OCI-LY7 (cell line): Measurements from ENCODE around the gene SP140L. TPM values are rescaled to one million over a fixed set of nuclear protein-coding genes. Genes with fewer than 3 reads are reported as not detected.

Source experiments
- BruUV-seq: library from RNA; stranded (reverse); fragments of 400-500 nt; replicated peaks from 2 replicates; lab custom pipeline; 2021; lab: Mats Ljungman, UMichigan
- CTCF ChIA-PET: fragments of 300-600 bp; sonication (Branson Sonifier 250); formaldehyde crosslinking; loops from one replicate; lab custom pipeline; 2022; ENCODE audit warnings: antibody characterized with exemption; ENCODE audit not compliant: unreplicated experiment; lab: Charles Lee
- POLR2A ChIA-PET: fragments of 300-600 bp; sonication (Branson Sonifier 250); formaldehyde crosslinking; loops from one replicate; lab custom pipeline; 2022; ENCODE audit warnings: antibody characterized with exemption; lab: Charles Lee
- DNase-seq: peaks from one replicate; pipeline ENCODE4 v3.0.0-alpha.2; 2015; ENCODE audit warnings: low spot score
- H2AFZ ChIP-seq: fragments of 200-600 bp; sonication (generic), shearing (Covaris generic); 2 replicates; pipeline ENCODE4 v1.6.1; 2014; ENCODE audit warnings: mild to moderate bottlenecking, antibody characterized with exemption, low read length, moderate library complexity
- H3K27ac ChIP-seq: fragments of 200-600 bp; sonication (generic); 2 replicates; pipeline ENCODE4 v1.5.1; 2014; ENCODE audit warnings: mixed run types, low read depth, mild to moderate bottlenecking, moderate library complexity, low read length, inconsistent platforms; ENCODE audit not compliant: poor library complexity, severe bottlenecking
- H3K36me3 ChIP-seq: fragments of 200-600 bp; sonication (generic); 2 replicates; pipeline ENCODE4 v1.6.1; 2014; ENCODE audit warnings: mild to moderate bottlenecking, antibody characterized with exemption, low read length, moderate library complexity, mixed read lengths; ENCODE audit not compliant: insufficient read depth
- H3K4me1 ChIP-seq: fragments of 200-600 bp; sonication (generic); 2 replicates; pipeline ENCODE4 v1.5.1; 2014; ENCODE audit warnings: mild to moderate bottlenecking, low read length; ENCODE audit not compliant: insufficient read depth, poor library complexity, severe bottlenecking
- H3K4me2 ChIP-seq: fragments of 200-600 bp; sonication (generic); 2 replicates; pipeline ENCODE4 v1.6.1; 2014; ENCODE audit warnings: mild to moderate bottlenecking, low read length
- H3K4me3 ChIP-seq: fragments of 200-600 bp; sonication (generic); 2 replicates; pipeline ENCODE4 v1.5.1; 2014; ENCODE audit warnings: mild to moderate bottlenecking, low read depth, low read length; ENCODE audit not compliant: poor library complexity, severe bottlenecking
- H3K79me2 ChIP-seq: fragments of 200-600 bp; sonication (generic); 2 replicates; pipeline ENCODE4 v1.6.1; 2016; ENCODE audit warnings: low read depth, mild to moderate bottlenecking, low read length, moderate library complexity, mixed read lengths; ENCODE audit not compliant: insufficient read depth
- H3K9me2 ChIP-seq: fragments of 200-600 bp; sonication (generic); 2 replicates; pipeline ENCODE4 v1.6.1; 2016; ENCODE audit warnings: mild to moderate bottlenecking, low read length, mixed read lengths; ENCODE audit not compliant: insufficient read depth
- H3K9me3 ChIP-seq: fragments of 200-600 bp; sonication (generic); 2 replicates; pipeline ENCODE4 v1.6.1; 2014; ENCODE audit warnings: mild to moderate bottlenecking, mixed run types, low read length, mixed read lengths
- H4K20me1 ChIP-seq: fragments of 200-600 bp; sonication (generic); 2 replicates; pipeline ENCODE4 v1.6.1; 2014; ENCODE audit warnings: mild to moderate bottlenecking, antibody characterized with exemption, low read length, moderate library complexity, mixed read lengths; ENCODE audit not compliant: insufficient read depth
- EZH2phosphoT487 ChIP-seq: fragments of 200-600 bp; sonication (generic); IDR thresholded peaks from 2 replicates; pipeline ENCODE4 v1.6.1; 2018; ENCODE audit warnings: low read depth, borderline replicate concordance, mild to moderate bottlenecking, mixed run types, antibody characterized with exemption, low read length, moderate library complexity, mixed read lengths
- intact Hi-C: fragments of 100-400 bp; cut with micrococcal nuclease; formaldehyde crosslinking; loops from one replicate; pipeline ENCODE4 v1.10.0; 2022; ENCODE audit not compliant: unreplicated experiment
- total RNA-seq, 2 experiments: library from RNA; depleted of rRNA in 1 of 2; stranded (reverse); fragments of >200 nt in 1 of 2; shearing (Covaris generic) in 1 of 2; gene quantifications; 2 replicates each; pipeline ENCODE4 v1.2.3, GENCODE V29; 2014 to 2022
- TF ChIP-seq, protein P1 (sequence below): fragments of 200-600 bp; sonication (generic); conservative IDR thresholded peaks from 2 replicates; pipeline ENCODE4 v1.5.1; 2014; ENCODE audit warnings: mild to moderate bottlenecking, antibody characterized with exemption, low read length, moderate library complexity, mixed read lengths

SP140L gene
- total RNA-seq, 2 experiments from 2014 or later, result 10.4 to 19.3 TPM

- POLR2A ChIA-PET, result interaction anchor here (0.7 to 1.8 kb wide), 4 partner anchors 11 to 585 kb away, joined by 3 to 5 read pairs (median 4); no protein-coding TSS in a partner anchor
- no TSS peak for BruUV-seq
- TF ChIP-seq, protein P1, sequence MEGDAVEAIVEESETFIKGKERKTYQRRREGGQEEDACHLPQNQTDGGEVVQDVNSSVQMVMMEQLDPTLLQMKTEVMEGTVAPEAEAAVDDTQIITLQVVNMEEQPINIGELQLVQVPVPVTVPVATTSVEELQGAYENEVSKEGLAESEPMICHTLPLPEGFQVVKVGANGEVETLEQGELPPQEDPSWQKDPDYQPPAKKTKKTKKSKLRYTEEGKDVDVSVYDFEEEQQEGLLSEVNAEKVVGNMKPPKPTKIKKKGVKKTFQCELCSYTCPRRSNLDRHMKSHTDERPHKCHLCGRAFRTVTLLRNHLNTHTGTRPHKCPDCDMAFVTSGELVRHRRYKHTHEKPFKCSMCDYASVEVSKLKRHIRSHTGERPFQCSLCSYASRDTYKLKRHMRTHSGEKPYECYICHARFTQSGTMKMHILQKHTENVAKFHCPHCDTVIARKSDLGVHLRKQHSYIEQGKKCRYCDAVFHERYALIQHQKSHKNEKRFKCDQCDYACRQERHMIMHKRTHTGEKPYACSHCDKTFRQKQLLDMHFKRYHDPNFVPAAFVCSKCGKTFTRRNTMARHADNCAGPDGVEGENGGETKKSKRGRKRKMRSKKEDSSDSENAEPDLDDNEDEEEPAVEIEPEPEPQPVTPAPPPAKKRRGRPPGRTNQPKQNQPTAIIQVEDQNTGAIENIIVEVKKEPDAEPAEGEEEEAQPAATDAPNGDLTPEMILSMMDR, result no peak
- no peak for TF ChIP-seq EZH2phosphoT487
These were observed 104.2 kb downstream of the SP140L start for GRCh38 chr2:230430957-230431910.

DNA sequence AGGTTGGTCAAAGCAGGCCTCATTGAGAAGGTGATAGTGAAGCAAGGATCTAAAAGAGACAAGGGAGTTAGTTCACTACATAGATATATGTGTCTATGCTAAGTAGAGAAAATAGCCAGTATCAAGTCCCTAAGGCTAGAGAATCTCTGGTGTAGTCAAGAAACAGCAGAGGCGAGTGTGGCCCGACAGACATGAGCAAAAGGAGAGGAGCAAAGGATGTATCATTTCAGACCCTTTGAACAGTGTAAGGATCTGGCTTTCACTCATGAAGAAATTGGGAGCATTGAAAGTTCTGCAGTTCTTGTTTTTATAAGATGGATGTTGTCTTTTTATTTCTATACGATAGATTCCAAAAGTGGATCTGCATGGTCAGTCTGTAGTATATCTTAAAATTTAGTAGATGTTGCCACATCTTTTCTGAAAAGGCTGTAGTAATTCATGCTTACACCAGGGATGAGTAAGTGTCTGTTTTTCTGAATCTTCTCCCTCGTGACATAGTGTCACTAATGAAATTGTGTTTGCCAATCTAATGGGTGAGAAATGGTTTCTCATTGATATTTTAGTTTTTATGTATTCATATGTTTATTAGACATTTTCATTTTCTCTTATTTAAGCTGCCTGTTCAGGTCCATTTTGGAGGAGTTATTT, 107.8 kb downstream of the SP140L start:
- peaks cover 40% of the 10 kb centered on the region; the same call in 1 of the 2 replicates for H3K79me2 ChIP-seq
- POLR2A ChIA-PET, result interaction anchor here (0.5 to 1.5 kb wide), 4 partner anchors 13 to 1238 kb away, joined by 3 to 5 read pairs (median 3); no protein-coding TSS in a partner anchor

More at GRCh38 chr2:230430957-230431910, 104.2 kb downstream of the SP140L start:
- CTCF ChIA-PET, result no interaction called here
- Histone ChIP-seq H3K4me2 (no peak overlapping the region; the same call in 1 of the 2 replicates), H3K36me3 (peaks cover 65% of the 10 kb centered on the region), H3K27ac (no peak overlapping the region), H4K20me1 (no peaks in the 10 kb centered on the region), H3K9me3 (peaks cover 43% of the 10 kb centered on the region), H3K4me3 (no peak overlapping the region), H3K79me2 (peaks cover 37% of the 10 kb centered on the region; the same call in 1 of the 2 replicates), H3K9me2 (no peaks in the 10 kb centered on the region), H2AFZ (no peak overlapping the region), H3K4me1 (peaks cover 9% of the 10 kb centered on the region)
- intact Hi-C loops, result no loop called here
- no peak for DNase-seq

More for the DNA sequence above, 107.8 kb downstream of the SP140L start:
- intact Hi-C loops, result no loop called here
- peaks cover 61% of the 10 kb centered on the region for H3K36me3 ChIP-seq
- CTCF ChIA-PET, result no interaction called here
- peaks cover 19% of the 10 kb centered on the region for H3K4me1 ChIP-seq
- no peaks in the 10 kb centered on the region for H3K9me2 ChIP-seq
- no peak overlapping the region for H3K4me3 ChIP-seq
- H3K27ac ChIP-seq, result no peak overlapping the region
- no peak for DNase-seq
- no peaks in the 10 kb centered on the region for H4K20me1 ChIP-seq
- peaks cover 36% of the 10 kb centered on the region for H3K9me3 ChIP-seq
- no peak overlapping the region for H2AFZ ChIP-seq
- TF ChIP-seq, protein P1, result no peak
- TF ChIP-seq EZH2phosphoT487, result no peak
- BruUV-seq, result no TSS peak
- no peak overlapping the region for H3K4me2 ChIP-seq
